ENCODE data around the gene TBATA.
"Not testable (repeated sequence)": the region's sequence is repeated elsewhere in the genome, so short reads cannot be mapped to it uniquely, and the experiment has no call there.

TBATA gene

DNA sequence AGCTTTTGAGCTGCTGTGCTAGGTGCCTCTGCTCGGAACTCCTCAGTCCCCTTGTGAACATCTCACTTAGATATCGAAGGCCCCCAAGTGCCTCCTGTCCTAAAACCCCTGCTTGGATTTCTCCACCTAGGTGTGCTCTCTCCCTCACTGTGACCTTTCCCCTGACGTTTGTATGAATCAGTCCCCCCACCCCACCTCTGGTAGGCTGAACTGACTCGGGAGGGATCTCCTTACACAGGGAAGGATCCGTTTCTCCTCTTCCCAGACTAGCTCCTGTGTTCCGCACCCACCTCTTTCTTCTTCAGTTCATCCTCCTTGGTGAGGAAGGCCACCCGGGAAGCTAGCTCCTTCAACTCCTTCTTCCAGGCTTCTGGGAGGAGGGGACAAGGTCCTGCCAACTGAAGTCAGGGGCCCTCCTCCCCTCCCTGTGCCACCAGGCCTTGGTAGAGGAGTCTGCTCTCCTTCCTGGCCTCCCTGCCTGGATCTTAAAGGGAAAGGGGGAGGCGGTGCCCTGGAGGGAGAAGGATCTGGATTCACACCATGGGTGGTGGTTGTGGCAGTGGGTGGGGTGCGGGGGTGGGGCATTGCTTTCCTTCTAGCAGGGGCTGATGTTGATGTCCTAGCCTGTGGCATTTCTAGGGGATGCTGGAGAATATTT is 6.8 kb downstream of the TBATA start:
- DNase-seq: no peak

DNA sequence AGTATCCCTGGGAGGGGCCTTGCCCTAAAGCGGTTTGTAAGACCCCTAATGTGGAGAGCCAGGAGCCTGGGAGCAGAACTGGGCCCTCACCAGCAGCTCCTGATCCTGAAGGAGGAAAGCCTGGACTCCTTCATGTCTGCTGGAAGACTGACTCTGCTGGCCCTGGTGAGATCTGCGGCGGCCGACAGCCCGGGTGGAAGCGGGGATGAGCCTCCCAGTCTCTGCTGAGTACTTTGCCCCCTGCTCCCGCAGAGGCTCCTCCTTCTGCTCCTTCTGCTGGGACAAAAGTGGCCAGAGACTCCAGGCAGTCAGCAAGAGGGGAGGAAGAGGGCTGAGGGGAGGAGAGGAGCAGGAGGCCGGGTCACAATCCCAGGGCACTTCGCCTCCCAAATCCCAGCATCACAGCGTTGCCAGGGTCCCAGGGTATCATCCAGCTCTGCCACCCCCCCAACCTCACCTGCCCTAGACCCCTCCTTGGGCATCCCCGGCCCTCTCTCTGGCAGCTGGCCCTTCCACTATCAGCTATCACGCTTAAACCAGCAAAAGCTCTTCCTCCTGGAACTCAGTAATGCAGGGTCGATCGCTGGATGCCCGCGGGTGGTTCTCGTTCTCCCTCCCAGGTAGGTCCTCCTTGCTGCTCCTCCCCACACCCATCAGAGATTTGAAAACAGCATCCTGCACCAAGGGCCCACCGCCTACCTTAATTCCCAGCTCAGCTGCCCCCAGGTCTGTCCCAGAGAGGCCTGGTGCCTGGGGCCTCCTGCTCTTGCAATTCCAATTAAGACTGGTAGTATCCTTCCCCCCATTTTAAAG is 7.9 kb downstream of the TBATA start:
- no peak for DNase-seq

DNA sequence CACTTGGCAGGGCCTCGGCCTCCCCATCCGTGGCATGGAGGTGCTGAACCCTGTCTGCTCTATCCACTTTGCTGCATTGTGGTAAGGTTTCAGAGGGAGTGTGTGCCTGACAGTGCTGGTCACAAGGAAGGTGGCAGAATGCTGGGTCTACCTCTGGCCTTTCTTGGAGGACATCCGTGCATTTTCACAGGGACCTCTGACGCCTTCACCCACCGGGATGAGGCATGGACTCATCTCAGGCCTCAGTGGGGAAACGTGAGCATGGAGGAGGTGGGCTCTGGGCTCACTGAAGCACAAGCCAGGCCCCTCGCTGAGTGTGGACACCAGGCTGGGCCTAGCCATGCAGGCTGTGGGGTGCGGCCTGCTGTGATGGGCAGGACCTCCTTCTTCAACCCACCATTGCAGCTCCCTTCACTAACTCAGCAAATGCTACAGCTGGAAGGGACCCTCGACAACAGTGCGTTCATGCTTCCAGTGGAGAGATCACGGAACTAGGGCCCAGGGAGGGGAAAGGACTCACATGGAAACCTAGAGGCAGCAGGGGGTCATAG is 8.6 kb downstream of the TBATA start:
- DNase-seq: no peak

DNA sequence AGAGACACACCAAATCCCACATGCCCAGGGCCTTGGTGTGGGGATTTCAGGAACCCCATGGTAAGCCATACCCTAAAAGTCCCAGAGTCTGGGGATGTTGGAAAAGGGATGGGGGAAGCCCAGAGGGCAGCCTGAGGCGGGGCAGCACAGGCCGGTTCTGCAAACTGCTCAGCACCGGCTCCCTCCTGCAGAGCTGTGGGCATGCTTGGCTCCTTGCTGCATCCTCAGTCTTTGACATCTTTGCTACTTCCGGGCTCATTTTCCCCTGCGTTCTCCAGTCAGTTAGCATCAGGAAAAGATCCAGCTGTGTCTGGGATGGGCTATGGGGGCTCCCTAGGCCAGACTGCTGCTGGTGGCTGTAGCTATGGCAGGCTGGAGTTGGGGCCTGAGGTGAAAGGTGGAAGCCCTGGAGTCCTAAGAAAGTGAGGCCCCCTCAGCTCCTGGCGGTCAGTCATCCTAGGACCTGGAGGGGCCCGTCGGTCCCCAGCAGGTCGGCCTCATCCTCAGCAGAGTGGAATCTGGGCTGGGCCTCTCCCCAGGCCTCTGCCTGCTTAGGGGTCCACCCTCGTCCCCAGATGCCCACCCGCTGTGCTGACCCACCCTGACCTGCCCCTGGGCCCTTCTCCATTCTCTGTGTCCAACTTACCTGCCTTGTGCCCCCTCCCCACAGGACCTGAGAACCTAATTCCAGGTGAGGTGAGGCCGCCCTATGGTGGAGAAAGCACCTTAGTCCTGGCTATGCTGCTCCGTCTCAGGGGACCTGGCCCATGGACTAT is 9.3 kb downstream of the TBATA start:
- DNase-seq: no peak

DNA sequence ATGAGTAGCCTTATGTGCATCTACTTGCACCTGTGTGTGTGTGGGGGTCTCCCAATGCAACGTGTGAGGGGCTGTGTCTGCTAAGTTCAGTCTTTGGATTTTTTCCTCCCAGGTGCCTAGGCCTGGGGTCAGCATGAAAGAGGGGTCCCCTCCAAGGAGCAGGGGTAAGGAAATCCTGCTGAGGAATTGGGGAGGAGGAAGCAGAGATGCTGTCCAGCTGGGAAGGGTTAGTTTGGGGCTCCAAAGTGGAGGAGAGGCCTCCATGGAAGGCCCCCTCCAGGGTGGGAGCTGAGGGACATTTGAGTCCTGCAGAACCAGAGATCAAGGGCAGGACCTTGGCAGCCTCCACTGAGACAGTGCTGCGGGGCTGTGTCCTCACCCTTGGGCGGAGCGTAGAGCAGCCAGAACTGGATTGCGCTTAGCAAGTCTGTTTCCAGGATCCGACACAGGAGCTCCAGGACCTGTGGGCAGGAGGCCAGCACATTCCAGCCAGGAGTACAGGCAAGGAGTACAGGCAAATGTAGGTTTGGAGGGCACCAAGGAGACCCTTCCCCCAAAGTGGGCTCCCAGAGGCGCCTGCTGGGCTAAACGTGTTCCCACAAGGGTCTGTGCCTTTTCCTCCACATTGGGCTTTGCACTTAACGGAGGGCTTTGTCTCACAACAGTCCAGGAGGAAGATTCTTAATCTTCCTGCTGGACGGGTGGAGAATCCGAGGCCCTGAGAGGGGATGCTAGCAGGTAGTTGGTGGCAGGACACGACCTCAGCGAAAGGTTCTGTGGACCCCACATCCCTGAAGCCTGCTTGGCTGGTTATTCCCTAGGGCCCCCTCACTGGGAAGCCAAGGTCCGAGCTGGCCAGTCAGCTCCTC is 10.1 kb downstream of the TBATA start:
- DNase-seq: no peak

DNA sequence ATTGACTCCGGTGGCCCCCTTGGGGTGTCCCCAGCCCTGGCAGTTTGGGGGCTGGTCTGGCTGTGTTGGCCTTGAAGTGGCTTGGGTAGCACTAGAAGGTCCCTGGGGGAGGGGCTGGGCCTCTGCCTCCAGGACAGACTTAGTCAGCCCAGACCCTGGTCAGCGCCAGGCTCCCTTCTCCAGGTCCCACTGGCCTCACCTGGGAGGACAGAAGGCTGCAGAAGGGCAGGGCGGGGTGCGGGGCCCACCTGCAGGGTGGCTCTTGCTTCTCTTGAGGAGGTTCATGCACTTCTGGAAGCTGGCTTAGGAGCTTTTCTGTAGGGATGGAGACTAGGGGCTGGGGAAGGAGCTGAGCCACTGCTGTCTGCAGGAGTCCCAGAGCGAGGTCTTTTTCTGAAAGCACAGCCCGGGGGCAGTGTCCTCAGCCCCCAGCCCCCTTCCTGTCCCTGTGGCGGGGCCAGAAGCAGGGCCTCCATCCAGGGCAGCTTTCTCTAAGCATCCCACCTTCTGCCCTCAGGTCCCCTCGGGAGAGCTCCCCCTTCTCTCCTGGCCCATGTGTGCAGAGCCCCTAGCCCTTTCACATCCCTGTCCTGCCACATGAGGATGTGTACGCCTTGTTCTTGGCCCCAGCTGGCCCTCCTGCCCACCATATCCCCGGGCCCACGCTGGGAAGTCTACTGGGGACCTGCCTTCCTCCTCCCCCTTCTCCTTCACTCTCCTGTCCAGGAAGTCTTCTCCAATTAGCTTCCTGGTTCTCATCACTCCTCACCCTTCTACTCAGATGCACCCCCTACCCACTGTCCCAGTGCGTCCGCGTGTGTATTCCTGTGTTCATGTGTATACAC is 11.0 kb downstream of the TBATA start:
- no peak for DNase-seq

DNA sequence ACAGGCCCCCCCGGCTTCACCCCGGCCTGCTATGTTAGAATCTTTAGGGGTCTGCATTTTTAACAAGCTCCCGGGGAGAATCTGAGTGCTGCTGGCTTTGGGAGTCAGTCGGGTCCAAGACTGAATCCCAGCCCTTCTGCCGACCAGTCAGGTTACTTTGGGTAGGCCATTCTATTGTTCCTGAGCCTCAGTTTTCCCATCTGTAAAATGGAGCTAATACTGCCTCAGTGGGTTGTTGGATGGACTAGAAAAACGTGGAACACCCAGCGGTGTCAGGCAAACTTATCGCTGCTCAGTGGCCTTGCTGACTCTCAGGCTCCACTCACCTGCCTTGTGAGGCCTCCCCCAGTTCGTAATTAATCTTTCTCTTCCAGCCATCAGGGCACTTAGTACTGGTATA is 11.7 kb downstream of the TBATA start:
- no peak for DNase-seq

DNA sequence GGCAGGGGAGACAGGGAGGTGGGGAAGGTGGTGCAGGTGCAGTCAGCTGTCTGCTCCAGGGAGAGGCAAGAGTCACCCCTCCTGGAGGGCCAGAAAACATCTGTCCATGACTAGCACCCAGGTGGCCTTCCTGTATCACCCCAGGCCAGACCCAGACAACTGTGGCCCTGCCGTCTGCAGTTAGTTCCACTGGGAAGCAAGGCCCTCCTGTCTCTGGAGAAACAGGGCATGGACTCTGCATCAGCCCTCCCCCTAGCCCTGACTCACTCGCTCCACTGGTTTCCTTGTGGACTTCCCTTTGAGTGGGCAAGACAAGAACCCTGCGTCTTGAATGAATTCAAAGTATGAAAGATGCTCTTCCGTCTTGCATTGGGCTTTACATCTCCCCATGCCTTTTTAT is 12.6 kb downstream of the TBATA start:
- no peak for DNase-seq

DNA sequence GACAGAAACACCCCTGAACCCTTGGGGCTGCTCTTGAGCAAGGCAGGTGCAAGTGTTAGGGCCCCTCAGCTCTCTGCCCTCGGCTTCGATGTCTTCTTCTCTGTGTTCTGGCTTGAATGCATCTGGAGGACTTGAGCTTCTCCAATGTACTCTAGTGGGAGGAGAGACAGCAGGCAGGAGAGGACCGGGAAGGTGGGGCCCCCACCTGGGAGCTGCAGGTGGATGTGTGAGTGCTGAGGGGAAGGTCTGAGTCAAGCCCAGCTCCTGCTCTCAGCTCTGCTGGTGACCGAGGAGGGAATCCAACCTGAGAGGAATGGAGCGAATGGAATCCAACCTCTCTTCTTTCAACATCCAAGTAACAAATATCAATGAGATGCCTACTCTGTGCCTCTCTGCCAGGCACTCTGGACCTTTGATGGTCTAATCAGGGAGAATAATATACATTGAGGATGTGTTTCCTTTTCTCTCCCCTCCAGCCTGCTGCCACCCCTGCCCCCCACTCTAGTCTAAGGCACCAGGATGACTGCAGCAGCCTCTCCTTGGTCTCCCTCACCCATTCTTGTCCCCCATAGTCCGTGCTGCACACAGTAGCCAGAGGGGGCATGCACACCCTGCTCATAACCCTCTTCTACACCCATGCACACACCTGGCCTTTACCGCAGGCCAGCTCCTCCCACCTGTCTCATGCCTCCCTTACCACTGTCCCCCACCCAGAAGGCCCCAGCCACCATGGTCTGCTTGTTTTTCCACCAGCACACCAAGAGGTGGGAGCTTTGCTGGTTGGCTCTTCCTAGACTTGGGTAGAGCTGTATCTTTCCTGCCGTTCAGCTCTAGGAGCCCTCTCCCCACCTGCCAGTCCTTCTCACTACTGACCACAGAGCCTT is 13.6 kb downstream of the TBATA start:
- DNase-seq: no peak

DNA sequence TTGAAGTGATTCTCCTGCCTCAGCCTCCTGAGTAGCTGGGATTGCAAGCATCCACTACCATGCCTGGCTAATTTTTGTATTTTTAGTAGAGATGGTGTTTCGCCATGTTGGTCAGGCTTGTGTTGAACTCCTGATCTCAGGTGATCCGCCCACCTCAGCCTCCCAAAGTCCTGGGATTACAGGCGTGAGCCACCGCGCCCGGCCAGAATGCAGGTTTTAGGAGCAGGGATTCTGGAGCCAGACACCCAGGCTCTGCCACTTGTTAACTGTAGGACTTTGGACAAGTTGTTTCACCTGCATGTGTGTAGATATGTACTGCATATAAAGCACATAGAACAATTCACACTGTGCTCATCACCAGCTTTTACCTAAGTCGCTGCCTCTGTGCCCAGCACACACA is 14.7 kb downstream of the TBATA start:
- not testable (repeated sequence) for DNase-seq

DNA sequence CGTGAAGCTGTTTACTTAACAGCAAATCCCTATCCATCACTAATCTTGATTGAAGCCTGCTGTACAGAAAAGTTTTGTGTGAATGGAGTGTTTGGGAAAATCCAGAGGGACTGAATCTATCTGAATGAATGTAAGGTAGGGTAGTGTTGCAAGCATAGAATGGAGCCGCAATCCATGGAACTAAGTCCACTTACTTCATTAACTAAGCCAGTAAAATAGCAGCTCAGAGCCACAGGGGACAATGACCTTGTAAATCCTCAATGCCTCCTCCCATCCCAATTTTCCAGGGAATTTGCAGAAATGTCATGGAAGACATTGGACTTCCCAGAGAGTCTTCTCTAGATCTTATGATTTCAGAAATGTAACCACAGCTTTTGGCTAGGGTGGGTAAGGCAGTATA is 15.2 kb downstream of the TBATA start:
- DNase-seq: no peak

DNA sequence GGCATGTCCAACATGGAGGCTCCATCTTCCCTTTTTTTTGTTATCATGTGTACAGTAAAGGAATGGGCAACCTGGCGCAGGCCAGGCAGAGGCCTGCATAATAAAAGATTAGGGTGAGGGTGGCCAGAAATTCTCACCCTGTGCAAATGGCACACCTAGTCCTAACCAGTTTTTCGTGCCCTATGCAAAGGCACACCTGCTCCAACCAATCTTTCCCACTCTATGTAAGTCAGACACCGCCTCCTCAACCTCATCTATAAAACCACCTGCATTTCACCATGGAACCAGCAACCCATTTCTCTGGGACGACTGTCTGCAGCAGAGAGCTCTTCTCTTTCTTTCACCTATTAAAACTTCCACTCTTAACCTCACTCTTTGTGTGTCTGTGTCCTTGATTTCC is 16.1 kb downstream of the TBATA start:
- no peak for DNase-seq

DNA sequence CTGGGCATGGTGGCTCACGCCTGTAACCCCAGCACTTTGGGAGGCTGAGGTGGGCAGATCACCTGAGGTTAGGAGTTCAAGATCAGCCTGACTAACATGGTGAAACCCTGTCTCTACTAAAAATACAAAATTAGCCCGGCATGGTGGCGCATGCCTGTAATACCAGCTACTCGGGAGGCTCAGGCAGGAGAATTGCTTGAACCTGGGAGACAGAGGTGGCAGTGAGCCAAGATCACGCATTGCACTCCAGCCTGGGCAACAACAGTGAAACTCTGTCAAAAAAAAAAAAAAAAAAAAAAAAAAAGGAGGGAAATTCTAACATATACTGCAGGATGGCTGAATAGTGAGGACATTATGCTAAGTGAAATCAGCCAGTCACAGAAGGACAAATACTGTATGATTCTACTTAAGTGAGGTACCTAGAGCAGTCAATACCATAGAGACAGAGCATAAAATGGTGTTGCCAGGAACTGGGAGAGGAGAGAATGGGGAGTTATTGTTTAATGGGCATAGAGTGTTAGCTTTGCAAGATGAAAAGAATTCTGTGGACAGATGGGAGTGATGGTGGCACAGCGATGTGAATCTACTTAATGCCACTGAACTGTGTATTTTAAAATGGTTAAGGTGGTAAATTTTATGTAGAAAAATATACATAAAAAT is 17.0 kb downstream of the TBATA start:
- not testable (repeated sequence) for DNase-seq

DNA sequence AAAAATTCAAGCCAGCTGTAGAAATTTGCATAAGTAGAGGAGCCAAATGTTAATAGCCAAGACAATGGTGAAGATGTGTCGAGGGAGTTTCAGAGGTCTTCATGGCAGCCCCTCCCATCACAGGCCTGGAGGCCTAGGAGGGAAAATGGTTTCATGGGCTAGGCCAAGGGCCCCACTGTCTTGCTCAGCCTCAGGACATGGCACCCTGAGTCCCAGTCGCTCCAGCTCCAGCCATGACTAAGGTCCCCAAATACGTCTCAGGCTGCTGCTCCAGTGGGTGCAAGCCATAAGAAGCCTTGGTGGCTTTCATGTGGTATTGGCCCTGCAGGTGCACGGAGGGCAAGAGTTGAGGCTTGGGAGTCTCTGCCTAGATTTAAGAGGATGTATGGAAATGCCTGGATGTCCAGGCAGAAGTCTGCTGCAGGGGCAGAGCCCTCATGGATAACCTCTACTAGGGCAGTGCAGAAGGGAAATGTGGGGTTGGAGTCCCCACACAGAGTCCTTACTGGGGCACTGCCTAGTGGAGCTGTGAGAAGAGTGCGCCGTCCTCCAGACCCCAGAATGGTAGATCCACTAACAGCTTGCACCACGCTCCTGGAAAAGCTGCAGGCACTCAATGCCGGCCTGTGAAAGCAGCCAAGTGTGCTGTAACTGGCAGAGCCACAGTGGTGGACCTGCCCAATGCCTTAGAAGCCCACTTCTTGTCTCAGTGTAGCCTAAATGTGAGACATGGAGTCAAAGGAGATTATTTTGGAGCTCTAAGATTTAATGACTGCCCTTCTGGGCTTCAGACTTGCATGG is 19.2 kb downstream of the TBATA start:
- DNase-seq: no peak

DNA sequence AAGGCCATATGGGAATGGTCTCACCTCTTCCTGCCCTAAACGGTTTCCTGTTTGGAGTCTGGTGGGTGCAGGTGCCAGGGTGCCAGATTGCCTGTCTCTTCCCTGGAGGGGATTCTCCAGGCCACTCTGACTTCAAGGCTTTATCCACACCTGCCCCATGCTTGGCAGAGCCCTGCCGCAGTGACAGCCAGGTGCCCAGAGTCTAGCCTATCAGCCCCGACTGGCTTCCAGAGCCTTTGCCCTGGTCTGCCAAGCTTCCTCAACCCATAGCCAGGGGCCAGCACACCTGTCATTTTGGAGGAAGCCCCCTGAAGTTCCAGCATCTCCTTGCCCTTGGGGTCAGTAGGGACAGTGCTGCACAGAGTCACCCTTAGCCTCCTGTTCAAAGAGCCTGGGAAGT is 21.6 kb downstream of the TBATA start:
- DNase-seq: no peak

DNA sequence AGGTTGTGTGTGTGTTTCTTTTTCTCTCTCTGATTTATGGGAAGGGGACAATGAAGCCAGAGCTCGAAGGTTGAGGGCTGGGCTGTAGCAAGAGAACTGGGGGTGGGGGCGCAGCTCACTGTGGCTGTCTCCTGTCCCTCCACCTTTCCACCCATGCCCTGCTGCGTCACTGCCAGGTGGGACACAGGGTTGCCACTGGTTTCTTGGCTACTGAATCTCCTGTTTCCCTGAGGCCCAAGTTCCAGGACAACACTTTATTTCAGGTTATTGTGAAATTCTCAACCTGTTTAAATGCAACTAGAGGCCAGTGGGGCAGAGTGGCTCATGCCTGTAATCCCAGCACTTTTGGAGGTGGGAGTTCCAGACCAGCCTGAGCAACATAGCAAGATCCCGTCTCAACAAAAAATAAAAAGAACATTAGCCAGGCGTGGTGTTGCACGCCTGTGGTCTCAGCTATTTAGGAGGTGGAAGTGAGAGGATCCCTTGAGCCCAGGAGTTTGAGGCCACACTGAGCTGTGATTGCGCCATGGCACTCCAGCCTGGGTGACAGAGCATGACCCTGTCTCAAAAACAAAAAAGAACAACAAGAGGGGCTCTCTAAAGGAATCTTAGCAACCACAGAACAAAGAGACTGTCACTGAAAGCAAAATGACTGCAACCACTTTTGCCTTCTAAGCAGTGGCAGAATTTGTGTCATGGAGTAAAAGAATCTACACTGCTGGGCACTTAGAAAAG is 22.6 kb downstream of the TBATA start:
- DNase-seq: no peak

DNA sequence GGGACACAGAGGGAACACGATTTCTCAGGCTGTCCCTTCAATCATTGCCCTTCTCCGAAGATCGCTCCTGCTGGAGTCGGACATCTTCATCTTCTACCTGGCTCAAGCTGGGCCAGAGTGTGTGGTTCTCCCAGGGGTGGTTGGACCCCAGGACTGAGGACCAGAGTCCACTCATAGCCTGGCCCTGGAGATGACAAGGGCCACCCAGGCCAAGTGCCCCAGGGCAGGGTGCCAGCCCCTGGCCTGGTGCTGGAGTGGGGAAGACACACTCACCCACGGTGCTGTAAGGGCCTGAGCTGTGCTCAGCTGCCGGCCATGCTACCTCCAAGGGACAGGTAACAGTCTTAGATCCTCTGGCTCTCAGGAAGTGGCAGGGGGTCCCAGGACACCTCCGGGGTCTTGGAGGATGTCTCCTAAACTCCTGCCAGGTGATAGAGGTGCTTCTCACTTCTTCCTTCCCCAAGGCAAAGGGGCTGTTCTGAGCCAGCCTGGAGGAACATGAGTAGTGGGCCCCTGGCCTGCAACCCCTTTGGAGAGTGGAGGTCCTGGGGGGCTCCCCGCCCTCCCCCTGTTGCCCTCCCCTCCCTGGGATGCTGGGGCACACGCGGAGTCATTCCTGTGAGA is 23.3 kb downstream of the TBATA start:
- DNase-seq: no peak

Measured in T-helper 2 cell (primary cell).